Measurements from ENCODE around the gene FCF1.

Gene FCF1

GRCh38 chr14:74712499-74713394 is at the start of gene FCF1, which contains the start of gene AREL1:
Gene FCF1, plus strand, starts transcription at chr14:74713144. Its CDS starts 54 bp downstream, at chr14:74713198.
Gene AREL1, minus strand, starts transcription at chr14:74713080. Its CDS starts 27,465 bp downstream, at chr14:74685615.
- peak; percentile 79 for DNase-seq

DNA sequence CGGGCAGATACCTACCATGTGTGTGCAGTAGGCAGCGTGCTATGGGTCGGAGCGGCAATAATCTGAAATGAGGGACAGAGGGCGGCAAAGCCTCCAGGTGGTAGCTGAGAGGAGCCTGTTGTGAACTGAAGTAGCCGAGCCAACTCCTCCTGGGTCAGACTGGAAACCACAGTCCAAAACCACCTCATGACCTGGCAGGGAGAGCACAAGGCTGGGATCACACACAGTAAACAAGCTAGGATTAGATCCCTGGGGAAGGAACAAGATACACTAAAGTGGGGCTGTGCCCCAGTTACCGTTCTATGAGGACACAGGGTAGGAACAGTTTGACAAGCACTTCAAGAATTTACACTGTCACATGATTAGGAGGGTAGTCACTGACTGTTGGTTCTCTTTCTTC is 49.1 kb upstream of the FCF1 start:
- DNase-seq = no peak

- DNase-seq = no peak
Measured at GRCh38 chr14:74664717-74665116, 48.2 kb upstream of the FCF1 start.

DNA sequence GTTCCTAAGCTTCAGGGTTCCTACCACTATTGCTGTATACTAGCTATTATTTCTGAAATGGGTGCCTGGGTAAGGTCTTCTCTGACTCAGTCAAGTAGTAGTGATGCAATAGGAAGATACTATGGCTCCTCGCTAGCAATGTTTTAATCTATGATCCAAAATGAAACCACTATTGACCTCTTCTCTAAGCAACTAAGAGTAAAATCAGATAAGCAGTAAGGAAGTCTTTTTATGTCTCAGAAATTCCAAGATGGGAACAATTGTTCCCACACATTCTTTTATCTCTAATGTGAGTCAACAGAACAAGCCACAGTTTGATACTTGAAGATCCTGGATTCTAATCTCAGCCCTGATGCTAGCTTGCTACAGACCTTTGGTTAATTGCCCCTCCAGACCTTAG is 45.2 kb upstream of the FCF1 start:
- no peak for DNase-seq

GRCh38 chr14:74669256-74669655 is 43.7 kb upstream of the FCF1 start:
- no peak for DNase-seq

GRCh38 chr14:74669846-74670245 is 43.1 kb upstream of the FCF1 start:
- DNase-seq = no peak

DNA sequence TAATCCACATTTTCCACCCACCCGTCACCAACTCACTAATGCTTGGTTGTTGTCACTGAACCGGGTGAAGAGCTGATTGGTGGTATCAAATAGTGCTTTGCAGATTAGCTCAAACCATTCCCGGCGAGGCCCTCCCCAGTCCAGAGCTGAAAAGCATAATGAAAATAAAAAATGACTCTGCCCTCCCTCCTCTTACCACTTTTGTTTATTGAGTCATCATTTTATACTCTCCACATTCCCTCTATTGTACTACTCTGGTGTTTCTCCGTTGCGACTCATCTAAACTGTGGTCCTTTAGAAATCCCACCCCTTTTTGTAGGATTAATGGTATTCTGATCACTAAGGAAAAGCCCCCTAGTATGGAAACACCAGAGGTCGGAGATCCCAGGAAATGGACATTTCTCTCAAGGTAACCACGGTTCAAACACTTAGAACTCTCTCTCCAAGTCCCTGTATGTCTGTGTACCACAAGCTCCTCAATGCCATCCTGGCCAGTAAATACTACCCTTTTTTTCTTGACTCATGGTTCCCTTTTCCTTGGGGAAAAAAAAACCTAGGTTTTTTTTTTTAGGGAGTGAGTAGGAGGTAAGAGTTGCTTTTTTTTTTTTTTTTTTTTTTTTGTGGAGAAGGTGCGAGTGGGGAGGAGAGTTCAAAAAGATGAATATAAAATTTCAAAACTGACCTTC is 42.1 kb upstream of the FCF1 start:
- no peak for DNase-seq

- no peak for DNase-seq
Measured at GRCh38 chr14:74671789-74672188, 41.2 kb upstream of the FCF1 start.

GRCh38 chr14:74673768-74674167 is 39.2 kb upstream of the FCF1 start:
- DNase-seq = no peak

- no peak for DNase-seq
Measured at GRCh38 chr14:74675219-74675618, 37.7 kb upstream of the FCF1 start.

GRCh38 chr14:74682169-74682952 is 30.6 kb upstream of the FCF1 start:
- no peak for DNase-seq

DNA sequence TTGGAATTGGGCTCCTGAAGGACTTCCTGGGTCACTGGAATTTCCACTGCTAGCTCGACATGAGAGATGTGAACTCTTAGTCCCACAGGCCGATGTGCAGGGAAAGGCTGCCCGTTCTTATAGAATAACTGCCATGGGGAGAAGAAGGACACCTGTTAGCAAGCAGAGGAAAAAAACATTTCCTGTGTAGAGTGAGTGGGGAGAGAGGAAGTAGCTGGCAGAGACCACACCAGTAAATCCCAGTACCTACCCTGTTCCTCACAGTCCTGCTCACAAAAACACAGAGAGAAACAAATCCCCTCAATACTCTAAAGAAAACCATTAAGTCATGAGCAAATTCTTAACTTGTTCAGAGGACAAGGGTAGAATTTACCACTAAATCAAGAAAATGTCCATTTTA is 29.5 kb upstream of the FCF1 start:
- no peak for DNase-seq

GRCh38 chr14:74684434-74684833 is 28.5 kb upstream of the FCF1 start:
- DNase-seq = no peak

DNA sequence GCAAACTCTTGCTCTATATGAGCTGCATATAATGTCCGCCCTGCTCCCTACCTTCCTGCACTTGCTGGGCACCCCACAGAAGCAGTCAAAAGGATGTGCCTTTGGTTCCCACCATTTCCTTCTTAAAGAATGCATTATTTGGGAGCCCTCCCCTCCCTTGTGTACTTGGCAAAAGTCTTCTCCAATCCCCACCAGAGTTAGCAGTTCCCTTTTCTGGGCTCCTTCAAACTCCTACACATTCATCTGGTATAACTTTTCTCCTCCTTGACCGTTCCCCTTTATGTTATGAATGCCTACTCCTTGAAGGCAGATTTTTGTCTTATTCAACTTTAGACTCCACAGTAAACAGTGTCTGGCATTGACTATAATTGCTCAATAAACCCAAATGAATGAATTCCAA is 27.9 kb upstream of the FCF1 start:
- no peak for DNase-seq

DNA sequence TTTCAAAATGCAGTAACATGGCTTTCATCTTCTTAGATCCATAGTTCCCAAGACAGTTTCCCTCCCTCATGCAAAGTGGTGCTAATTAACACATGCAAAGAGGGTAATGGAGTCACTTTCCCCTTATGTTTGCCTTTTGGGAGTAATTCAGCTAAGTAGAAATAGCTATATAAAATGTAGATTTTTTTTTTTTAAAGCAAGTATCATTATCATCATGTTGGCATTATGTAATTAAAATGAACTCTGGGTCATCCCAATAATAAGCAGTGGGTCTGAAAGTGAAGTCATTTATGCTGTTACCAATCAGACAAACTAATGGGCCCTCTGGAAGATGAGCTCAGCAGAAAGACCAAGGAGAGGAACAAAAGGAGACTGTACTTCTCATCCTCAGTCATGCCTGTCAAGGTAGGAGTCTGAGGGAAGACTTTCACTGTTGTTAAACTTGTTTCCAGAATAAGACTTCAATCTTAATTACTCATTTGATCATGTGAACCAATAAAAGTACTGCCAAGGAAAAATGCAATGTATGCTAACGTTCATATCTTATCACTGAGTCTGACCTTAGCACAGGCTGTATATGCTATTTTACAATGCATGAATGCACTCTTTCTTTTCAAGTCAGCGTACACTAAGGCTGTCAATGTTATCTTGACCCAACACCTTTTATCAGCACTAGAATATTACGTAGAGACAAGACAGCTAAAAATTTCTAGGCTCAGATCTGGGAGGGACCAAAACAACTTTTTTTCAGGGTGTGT is 26.8 kb upstream of the FCF1 start:
- no peak for DNase-seq

DNA sequence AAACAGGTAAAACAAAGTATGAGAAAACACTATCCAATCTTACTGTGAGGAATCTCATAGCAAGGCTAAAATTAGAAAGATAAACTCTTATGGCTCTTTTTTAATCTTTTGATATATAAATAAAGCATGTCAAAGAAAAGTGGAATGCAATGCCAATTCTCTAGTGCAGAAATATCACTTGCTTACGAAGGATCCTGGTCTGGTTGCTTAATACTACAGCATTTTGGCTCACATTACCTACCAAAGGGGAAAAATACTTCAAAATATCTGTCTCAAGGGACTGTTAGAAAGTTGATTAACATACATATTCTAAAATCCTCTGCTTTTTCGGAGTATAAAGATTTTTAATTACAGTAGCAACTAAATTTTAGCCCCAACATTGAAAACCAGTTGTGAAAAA is 21.5 kb upstream of the FCF1 start:
- no peak for DNase-seq

- no peak for DNase-seq
Measured at GRCh38 chr14:74693191-74693590, 19.8 kb upstream of the FCF1 start.

GRCh38 chr14:74695406-74695805 is 17.5 kb upstream of the FCF1 start:
- DNase-seq = no peak

DNA sequence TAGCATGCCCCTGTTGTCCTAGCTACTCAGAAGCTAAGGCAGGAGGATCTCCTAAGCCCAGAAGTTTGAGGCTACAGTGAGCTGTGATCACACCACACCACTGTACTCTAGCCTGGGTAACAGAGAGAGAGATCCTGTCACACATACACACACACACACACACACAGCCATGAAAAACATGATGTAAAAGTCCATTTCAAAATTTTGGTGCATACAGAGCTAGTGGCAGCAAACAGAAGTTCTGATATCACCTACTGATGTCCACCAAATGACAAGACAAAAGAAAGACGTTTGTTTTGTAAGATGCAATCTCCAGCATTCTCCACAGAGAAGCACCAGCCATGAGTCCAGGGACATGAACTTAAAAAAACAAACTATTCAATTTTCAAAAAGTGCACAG is 15.9 kb upstream of the FCF1 start:
- DNase-seq = no peak

DNA sequence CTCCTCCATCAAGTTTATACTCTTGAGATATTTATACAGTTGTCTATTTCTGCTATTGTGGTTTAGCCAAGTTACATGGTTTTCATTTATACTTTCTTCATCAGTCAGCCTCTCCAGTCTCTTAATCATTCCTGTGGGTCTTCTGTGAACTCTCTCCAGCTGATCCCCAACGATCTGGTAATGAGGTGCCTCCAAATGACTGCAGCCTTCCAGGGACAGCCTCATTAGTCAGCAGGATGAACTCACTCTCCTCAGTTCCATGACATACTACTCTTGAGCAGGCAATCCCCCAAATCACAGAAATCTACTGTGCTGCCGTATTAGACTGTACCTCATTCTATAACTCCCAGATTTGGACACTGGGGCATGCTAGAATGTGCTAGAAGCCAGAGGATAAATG is 15.4 kb upstream of the FCF1 start:
- no peak for DNase-seq

DNA sequence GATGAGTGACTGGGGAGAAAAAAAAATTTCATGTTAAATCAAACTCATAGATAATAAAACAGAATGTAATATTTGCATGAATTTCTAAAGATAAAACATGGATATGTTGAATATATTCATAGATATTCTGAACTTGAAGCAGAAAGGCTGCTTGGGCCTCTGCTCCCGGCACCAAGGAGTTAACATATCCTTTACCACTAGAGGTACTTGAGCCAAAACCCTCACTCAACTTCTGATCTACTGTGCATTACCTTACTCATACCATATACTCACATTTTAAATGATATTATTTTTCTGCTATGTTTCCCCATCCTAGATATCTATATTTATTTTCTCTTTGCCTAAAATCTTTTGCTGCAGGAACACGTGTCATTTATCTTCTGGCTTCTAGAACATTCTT is 15.0 kb upstream of the FCF1 start:
- DNase-seq = no peak

GRCh38 chr14:74698465-74698864 is 14.5 kb upstream of the FCF1 start:
- no peak for DNase-seq

- no peak for DNase-seq
Measured at GRCh38 chr14:74702293-74702692, 10.7 kb upstream of the FCF1 start.
